ENCODE results near the gene IER2. TPM values are rescaled to one million over a fixed set of nuclear protein-coding genes. Genes with fewer than 3 reads are reported as not detected.
A peak's percentile ranks its signal among the peaks of the same experiment; 100 is the strongest.
"Not testable (repeated sequence)": the region's sequence is repeated elsewhere in the genome, so short reads cannot be mapped to it uniquely, and the experiment has no call there.

IER2 gene
- total and polyA plus RNA-seq, 11 donors, result 17.6 to 101 (median 29.1) TPM

DNA sequence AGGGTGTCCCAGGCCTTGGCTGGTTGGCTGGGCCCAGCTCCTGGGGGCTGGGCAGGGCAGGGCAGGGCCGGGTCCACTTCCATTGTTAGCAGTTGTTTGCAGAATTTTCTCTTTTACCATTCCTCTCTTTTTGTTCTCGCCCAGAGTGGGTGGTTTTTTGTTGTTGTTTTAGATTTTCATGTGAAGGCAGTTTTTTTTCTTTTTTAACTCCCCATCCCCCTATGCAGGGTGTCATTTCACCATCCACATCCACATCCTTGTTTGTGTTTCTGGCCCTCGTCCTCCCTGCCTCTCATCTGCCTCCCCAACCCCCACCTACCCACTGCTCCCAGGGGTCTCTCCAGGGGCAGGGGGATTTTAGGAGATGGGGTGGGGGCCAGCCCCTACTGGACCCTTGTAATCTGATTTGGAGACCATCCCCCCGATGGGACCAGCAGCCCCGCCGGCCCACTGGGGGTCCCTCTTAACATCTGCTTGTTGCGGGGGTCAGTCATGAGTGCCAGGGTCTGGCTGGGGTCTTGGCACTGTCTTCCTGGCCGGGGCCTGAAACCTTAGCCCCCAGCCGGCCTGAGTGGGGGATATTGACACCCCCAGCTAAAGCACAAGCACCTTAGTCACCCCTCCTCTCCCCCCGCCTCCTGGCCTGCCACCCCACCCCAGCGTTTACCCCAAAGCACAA is 10.4 kb upstream of the IER2 start:
- H3K27ac ChIP-seq, result no peak overlapping the region
- DNase-seq, result no peak
- no peaks in the 10 kb centered on the region for H3K27me3 ChIP-seq
- H3K36me3 ChIP-seq, result peaks cover 0 to 60% (median 44%) of the 10 kb centered on the region in 9 donors
- H3K4me1 ChIP-seq, result peaks cover 0 to 9% (median 0%) of the 10 kb centered on the region in 12 donors
- TF ChIP-seq, protein P1, sequence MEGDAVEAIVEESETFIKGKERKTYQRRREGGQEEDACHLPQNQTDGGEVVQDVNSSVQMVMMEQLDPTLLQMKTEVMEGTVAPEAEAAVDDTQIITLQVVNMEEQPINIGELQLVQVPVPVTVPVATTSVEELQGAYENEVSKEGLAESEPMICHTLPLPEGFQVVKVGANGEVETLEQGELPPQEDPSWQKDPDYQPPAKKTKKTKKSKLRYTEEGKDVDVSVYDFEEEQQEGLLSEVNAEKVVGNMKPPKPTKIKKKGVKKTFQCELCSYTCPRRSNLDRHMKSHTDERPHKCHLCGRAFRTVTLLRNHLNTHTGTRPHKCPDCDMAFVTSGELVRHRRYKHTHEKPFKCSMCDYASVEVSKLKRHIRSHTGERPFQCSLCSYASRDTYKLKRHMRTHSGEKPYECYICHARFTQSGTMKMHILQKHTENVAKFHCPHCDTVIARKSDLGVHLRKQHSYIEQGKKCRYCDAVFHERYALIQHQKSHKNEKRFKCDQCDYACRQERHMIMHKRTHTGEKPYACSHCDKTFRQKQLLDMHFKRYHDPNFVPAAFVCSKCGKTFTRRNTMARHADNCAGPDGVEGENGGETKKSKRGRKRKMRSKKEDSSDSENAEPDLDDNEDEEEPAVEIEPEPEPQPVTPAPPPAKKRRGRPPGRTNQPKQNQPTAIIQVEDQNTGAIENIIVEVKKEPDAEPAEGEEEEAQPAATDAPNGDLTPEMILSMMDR (IDR thresholded peaks at IDR 0.05), result no peak
- no peak for TF ChIP-seq POLR2A (IDR thresholded peaks at IDR 0.05)
- H3K9me3 ChIP-seq, result no peaks in the 10 kb centered on the region
- H3K4me3 ChIP-seq, result no peak overlapping the region
- 79 to 86% (median 82%) methylated on average over 8 to 11 of the region's 11 CpGs for WGBS, 4 donors
- ATAC-seq, result no peak
- intact Hi-C loops (cut with DNase I), result no loop called here

DNA sequence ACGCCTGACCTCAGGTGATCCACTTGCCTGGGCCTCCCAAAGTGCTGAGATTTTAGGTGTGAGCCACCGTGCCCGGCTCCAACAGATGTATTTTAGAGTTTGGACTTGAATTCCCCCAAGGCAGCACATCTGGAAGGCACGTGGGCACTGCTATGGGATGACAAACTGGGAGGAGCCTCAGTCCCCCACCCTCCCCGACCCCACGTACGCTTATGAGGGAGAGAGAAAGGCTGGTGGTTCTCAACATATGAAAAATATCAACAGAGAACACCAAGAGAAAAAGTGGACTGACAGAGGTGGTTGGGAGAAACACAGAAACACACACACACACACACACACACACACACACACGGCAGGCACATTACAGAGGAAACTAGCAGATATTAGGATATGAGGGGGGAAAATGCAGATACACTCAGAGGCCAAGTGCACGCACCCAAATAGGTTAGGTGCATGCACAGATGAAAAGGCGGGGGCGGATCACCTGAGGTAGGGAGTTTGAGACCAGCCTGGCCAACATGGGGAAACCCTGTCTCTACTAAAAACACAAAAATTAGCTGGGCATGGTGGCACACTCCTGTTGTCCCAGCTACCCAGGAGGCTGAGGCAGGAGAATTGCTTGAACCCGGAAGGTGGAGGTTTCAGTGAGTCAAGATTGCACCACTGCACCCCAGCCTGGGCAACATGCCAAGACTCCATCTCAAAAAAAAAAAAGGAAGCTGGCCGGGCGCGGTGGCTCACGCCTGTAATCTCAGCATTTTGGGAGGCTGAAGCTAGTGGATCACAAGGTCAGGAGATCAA is 3.2 kb upstream of the IER2 start:
- ATAC-seq, result no peak
- no peak overlapping the region for H3K4me3 ChIP-seq
- WGBS, 4 donors, result 69 to 79% (median 72%) methylated on average over 16 of the region's 16 CpGs
- TF ChIP-seq POLR2A (IDR thresholded peaks at IDR 0.05), result no peak
- TF ChIP-seq, protein P1 (IDR thresholded peaks at IDR 0.05), result no peak
- no peaks in the 10 kb centered on the region for H3K9me3 ChIP-seq
- intact Hi-C loops (cut with DNase I), result no loop called here
- peaks cover 0 to 31% (median 19%) of the 10 kb centered on the region in 9 donors for H3K36me3 ChIP-seq
- H3K27ac ChIP-seq, result peak overlapping the region in 1 of 12 donors; percentile 66
- no peak for DNase-seq
- H3K4me1 ChIP-seq, result peaks cover 0 to 34% (median 9%) of the 10 kb centered on the region in 12 donors
- H3K27me3 ChIP-seq, result no peaks in the 10 kb centered on the region

DNA sequence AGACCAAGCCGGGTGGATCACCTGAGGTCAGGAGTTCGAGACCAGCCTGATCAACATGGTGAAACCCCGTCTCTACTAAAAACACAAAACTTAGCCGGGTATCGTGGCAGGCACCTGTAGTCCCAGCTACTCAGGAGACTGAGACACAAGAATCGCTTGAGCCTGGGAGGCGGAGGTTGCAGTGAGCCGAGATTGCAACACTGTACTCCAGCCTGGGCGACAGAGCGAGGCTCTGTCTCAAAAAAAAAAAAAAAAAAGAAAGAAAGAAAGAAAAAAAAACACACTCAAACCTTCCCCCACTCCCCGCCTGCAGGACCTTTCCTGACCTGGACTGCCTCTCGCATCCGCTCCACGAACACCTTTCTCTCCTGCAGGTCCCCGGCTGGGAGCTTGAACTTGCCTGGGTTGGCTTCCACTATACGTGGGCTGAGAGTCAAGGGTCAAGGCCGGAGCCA is 1.0 kb upstream of the IER2 start:
- H3K9me3 ChIP-seq; intact Hi-C loops (cut with DNase I); H3K27me3 ChIP-seq; DNase-seq; ATAC-seq: not testable (repeated sequence)
- Histone ChIP-seq H3K27ac (peak overlapping the region in 11 of 12 donors; percentile 55 to 100 (median 99)), H3K4me1 (peaks cover 0 to 27% (median 12%) of the 10 kb centered on the region in 12 donors), H3K4me3 (peak overlapping the region; percentile 45 to 98 (median 91)), H3K36me3 (peaks cover 0 to 25% (median 16%) of the 10 kb centered on the region in 9 donors)
- 46 to 57% (median 54%) methylated on average over 17 of the region's 17 CpGs for WGBS, 4 donors

DNA sequence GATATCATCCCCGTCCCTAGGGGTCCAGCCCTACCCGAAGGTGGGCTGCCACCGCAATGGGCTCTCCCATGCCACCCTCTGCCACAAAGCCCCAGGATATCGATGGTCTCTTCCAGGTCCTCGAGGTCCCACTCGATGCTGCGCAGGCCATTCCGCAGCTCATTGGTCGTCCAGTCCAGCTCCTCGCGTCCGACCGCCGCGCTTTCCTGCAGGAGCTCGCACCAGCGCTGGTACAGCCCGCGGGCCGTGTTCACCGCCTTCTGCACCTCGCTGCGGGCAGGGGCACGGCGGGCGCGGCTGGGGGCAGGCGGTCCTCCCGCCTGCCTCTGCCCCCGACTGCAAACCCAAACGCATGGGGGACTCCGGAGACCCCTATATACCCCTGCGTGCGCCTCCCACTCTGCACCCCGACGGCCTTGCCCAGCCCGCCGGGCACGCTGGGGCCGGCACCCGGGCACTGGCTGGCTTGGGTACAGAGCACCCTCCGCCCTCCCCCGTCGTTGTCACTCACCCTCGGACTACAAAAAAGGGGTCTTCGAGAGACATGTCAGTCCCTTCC is 504 bp upstream of the IER2 start:
- H3K36me3 ChIP-seq, result peaks cover 0 to 22% (median 11%) of the 10 kb centered on the region in 9 donors
- H3K27ac ChIP-seq, result peak overlapping the region; percentile 55 to 100 (median 98)
- peak overlapping the region; percentile 45 to 98 (median 91) for H3K4me3 ChIP-seq
- 0 to 1% (median 1%) methylated on average over 27 to 46 of the region's 46 CpGs for WGBS, 4 donors
- ATAC-seq (peak in 2 of 4 donors; percentile 0 to 6), DNase-seq (peak; percentile 45 to 83 (median 57))
- no peaks in the 10 kb centered on the region for H3K27me3 ChIP-seq
- no peaks in the 10 kb centered on the region for H3K9me3 ChIP-seq
- no peak for TF ChIP-seq POLR2A (IDR thresholded peaks at IDR 0.05)
- TF ChIP-seq, protein P1 (IDR thresholded peaks at IDR 0.05), result no peak
- peaks cover 0 to 29% (median 12%) of the 10 kb centered on the region in 12 donors for H3K4me1 ChIP-seq
- intact Hi-C loops (cut with DNase I), result loop anchor here in 8 of 10 donors (2.0 to 10.0 kb wide), 12 partner anchors 15 to 695 kb away; partner anchors contain the start of genes LYL1 (in 7 of the 8), TRMT1 (in 4 of the 8), NACC1 (in 3 of the 8) and DAND5 (in 1 of the 8)

All from heart left ventricle (tissue), 16 donors.